ENCODE measurements around the gene ACER3.

Gene ACER3

GRCh38 chr11:77072851-77073327, 212.2 kb downstream of the ACER3 start:
- DNase-seq (ENCODE audit: low read depth in 2 of 2, low spot score in 1 of 2), result no peak

- DNase-seq (ENCODE audit: low read depth in 2 of 2, low spot score in 1 of 2), result no peak
Observed at GRCh38 chr11:77073328-77074001, 212.7 kb downstream of the ACER3 start.

GRCh38 chr11:77074205-77074604, 213.5 kb downstream of the ACER3 start:
- no peak for DNase-seq (ENCODE audit: low read depth in 2 of 2, low spot score in 1 of 2)

GRCh38 chr11:77074626-77075221, 214.0 kb downstream of the ACER3 start:
- DNase-seq (ENCODE audit: low read depth in 2 of 2, low spot score in 1 of 2), result no peak

GRCh38 chr11:77075425-77075905, 214.7 kb downstream of the ACER3 start:
- DNase-seq (ENCODE audit: low read depth in 2 of 2, low spot score in 1 of 2), result no peak
